T-cell (primary cell): ENCODE data around the gene PBX4. TPM values are rescaled to one million over a fixed set of nuclear protein-coding genes. Genes with fewer than 3 reads are reported as not detected.

Experiments used
- total RNA-seq, 35 experiments: library from RNA in 6 of 35; stranded (reverse) in 6 of 35; fragments of 120-200 nt in 1 of 35; gene quantifications; one replicate each; pipeline versions ENCODE4 v1.2.1 to v1.2.4 and lab custom pipeline; 2013 to 2026

The PBX4 gene
- total RNA-seq, 5 donors from 2014 or later (not counting 1 experiment from before 2014, with no cell fraction given) = 40.9 to 48.3 (median 42.7) TPM

Other genes starting within 250 kb of the PBX4 start
- gene GATAD2A, start 213.0 kb downstream of the PBX4 start, total RNA-seq = 100 to 1,000 TPM; 114 to 144 (median 133) TPM
- 10 to 100 TPM in 3 of 5 donors, 1 to 10 TPM in 2; 3.9 to 13.0 (median 11.0) TPM for gene TSSK6, start 103.1 kb downstream of the PBX4 start, total RNA-seq
- 100 to 1,000 TPM; 188 to 235 (median 233) TPM for gene NDUFA13, start 102.5 kb downstream of the PBX4 start, total RNA-seq
- gene YJEFN3, start 89.8 kb downstream of the PBX4 start, total RNA-seq = 10 to 100 TPM in 3 of 5 donors, 1 to 10 TPM in 2; 5.4 to 14.2 (median 12.5) TPM
- 1 to 10 TPM in 1 of 5 donors, under 1 TPM in 4; 0.23 to 1.3 (median 0.41) TPM for gene CILP2, start 80.4 kb downstream of the PBX4 start, total RNA-seq
- gene LPAR2, start 9.5 kb upstream of the PBX4 start, total RNA-seq = 100 to 1,000 TPM in 1 of 5 donors, 10 to 100 TPM in 4; 78.3 to 106 (median 82.4) TPM
- gene GMIP, start 25.0 kb upstream of the PBX4 start, total RNA-seq = 100 to 1,000 TPM in 4 of 5 donors, 10 to 100 TPM in 1; 99.5 to 148 (median 133) TPM
- gene ATP13A1, start 45.0 kb upstream of the PBX4 start, total RNA-seq = 100 to 1,000 TPM in 3 of 5 donors, 10 to 100 TPM in 2; 80.4 to 170 (median 156) TPM
- 100 to 1,000 TPM in 3 of 5 donors, 10 to 100 TPM in 2; 66.2 to 180 (median 164) TPM for gene ZNF101, start 50.2 kb upstream of the PBX4 start, total RNA-seq
- gene ZNF14, start 114.4 kb upstream of the PBX4 start, total RNA-seq = 10 to 100 TPM; 19.4 to 27.7 (median 21.7) TPM
- 10 to 100 TPM; 35.3 to 65.6 (median 58.1) TPM for gene ZNF506, start 203.1 kb upstream of the PBX4 start, total RNA-seq
- 10 to 100 TPM in 4 of 5 donors, 1 to 10 TPM in 1; 8.4 to 27.9 (median 21.8) TPM for gene ZNF253, start 247.2 kb upstream of the PBX4 start, total RNA-seq